ENCODE measurements around the gene MBD5.
A peak's percentile ranks its signal among the peaks of the same experiment; 100 is the strongest.

The MBD5 gene

GRCh38 chr2:148046802-148047201 lies 25.9 kb downstream of the MBD5 start:
- TF ChIP-seq CTCF (IDR thresholded peaks at IDR 0.05; ENCODE audit: low read depth, low read length, missing control alignments) = no peak
- Histone ChIP-seq H3K27me3 (replicated peaks) (no peaks in the 10 kb centered on the region), H3K27ac (no peak overlapping the region), H3K4me3 (ENCODE audit: low read depth, low read length) (no peak overlapping the region), H3K36me3 (replicated peaks) (no peaks in the 10 kb centered on the region)
- no peak for DNase-seq
- in situ Hi-C loops (cut with HindIII; ENCODE audit: low pct_ligation_motif_present, low sequenced_read_pairs) = no loop called here

- H3K27me3 ChIP-seq (replicated peaks) = no peaks in the 10 kb centered on the region
- no peak for TF ChIP-seq CTCF (IDR thresholded peaks at IDR 0.05; ENCODE audit: low read depth, low read length, missing control alignments)
- peak; percentile 27 for DNase-seq
- H3K27ac ChIP-seq = no peak overlapping the region
- H3K36me3 ChIP-seq (replicated peaks) = no peaks in the 10 kb centered on the region
- in situ Hi-C loops (cut with HindIII; ENCODE audit: low pct_ligation_motif_present, low sequenced_read_pairs) = no loop called here
- no peak overlapping the region for H3K4me3 ChIP-seq (ENCODE audit: low read depth, low read length)
Observed at GRCh38 chr2:148048475-148049221, 27.8 kb downstream of the MBD5 start.

GRCh38 chr2:148049284-148049683 lies 28.4 kb downstream of the MBD5 start:
- TF ChIP-seq CTCF (IDR thresholded peaks at IDR 0.05; ENCODE audit: low read depth, low read length, missing control alignments) = no peak
- no peaks in the 10 kb centered on the region for H3K27me3 ChIP-seq (replicated peaks)
- DNase-seq = no peak
- H3K27ac ChIP-seq = no peak overlapping the region
- in situ Hi-C loops (cut with HindIII; ENCODE audit: low pct_ligation_motif_present, low sequenced_read_pairs) = no loop called here
- no peak overlapping the region for H3K4me3 ChIP-seq (ENCODE audit: low read depth, low read length)
- H3K36me3 ChIP-seq (replicated peaks) = no peaks in the 10 kb centered on the region

GRCh38 chr2:148052687-148053086 lies 31.8 kb downstream of the MBD5 start:
- in situ Hi-C loops (cut with HindIII; ENCODE audit: low pct_ligation_motif_present, low sequenced_read_pairs) = no loop called here

GRCh38 chr2:148058641-148059040 lies 37.8 kb downstream of the MBD5 start:
- DNase-seq = no peak
- H3K27me3 ChIP-seq (replicated peaks) = no peaks in the 10 kb centered on the region
- H3K4me3 ChIP-seq (ENCODE audit: low read depth, low read length) = no peak overlapping the region
- no peak overlapping the region for H3K27ac ChIP-seq
- no peaks in the 10 kb centered on the region for H3K36me3 ChIP-seq (replicated peaks)
- no peak for TF ChIP-seq CTCF (IDR thresholded peaks at IDR 0.05; ENCODE audit: low read depth, low read length, missing control alignments)
- in situ Hi-C loops (cut with HindIII; ENCODE audit: low pct_ligation_motif_present, low sequenced_read_pairs) = no loop called here

More at GRCh38 chr2:148052687-148053086, 31.8 kb downstream of the MBD5 start:
- no peak for TF ChIP-seq CTCF (IDR thresholded peaks at IDR 0.05; ENCODE audit: low read depth, low read length, missing control alignments)
- no peaks in the 10 kb centered on the region for H3K36me3 ChIP-seq (replicated peaks)
- no peak overlapping the region for H3K27ac ChIP-seq
- no peak overlapping the region for H3K4me3 ChIP-seq (ENCODE audit: low read depth, low read length)
- H3K27me3 ChIP-seq (replicated peaks) = no peaks in the 10 kb centered on the region
- DNase-seq = no peak

GRCh38 chr2:148063633-148064032 lies 42.7 kb downstream of the MBD5 start:
- H3K27ac ChIP-seq = no peak overlapping the region
- in situ Hi-C loops (cut with HindIII; ENCODE audit: low pct_ligation_motif_present, low sequenced_read_pairs) = no loop called here
- no peak for DNase-seq
- H3K4me3 ChIP-seq (ENCODE audit: low read depth, low read length) = no peak overlapping the region
- H3K36me3 ChIP-seq (replicated peaks) = no peaks in the 10 kb centered on the region
- TF ChIP-seq CTCF (IDR thresholded peaks at IDR 0.05; ENCODE audit: low read depth, low read length, missing control alignments) = no peak
- H3K27me3 ChIP-seq (replicated peaks) = no peaks in the 10 kb centered on the region
